ENCODE data around the gene KCNN4.

DNA sequence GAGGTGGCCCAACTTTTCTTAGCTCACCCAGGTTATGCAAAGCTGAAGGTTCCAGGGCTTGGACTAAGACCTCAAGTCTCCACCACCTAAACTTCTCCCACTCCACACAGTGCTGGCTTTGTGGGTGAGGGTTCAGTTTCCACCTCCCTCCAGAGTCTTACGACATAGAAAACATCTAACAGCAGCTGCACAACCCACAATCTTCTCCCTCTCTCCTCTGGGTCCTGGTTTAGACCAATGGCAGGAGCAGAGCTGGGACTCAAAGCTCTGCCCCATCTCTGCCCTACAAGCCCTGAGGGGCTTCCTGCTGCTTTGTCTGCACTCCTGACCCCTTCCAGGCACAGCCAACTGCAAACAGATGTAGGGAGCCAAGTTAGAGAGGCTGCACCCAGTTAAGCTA, 48.9 kb downstream of the KCNN4 start:
- TF ChIP-seq, protein P1, sequence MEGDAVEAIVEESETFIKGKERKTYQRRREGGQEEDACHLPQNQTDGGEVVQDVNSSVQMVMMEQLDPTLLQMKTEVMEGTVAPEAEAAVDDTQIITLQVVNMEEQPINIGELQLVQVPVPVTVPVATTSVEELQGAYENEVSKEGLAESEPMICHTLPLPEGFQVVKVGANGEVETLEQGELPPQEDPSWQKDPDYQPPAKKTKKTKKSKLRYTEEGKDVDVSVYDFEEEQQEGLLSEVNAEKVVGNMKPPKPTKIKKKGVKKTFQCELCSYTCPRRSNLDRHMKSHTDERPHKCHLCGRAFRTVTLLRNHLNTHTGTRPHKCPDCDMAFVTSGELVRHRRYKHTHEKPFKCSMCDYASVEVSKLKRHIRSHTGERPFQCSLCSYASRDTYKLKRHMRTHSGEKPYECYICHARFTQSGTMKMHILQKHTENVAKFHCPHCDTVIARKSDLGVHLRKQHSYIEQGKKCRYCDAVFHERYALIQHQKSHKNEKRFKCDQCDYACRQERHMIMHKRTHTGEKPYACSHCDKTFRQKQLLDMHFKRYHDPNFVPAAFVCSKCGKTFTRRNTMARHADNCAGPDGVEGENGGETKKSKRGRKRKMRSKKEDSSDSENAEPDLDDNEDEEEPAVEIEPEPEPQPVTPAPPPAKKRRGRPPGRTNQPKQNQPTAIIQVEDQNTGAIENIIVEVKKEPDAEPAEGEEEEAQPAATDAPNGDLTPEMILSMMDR (IDR thresholded peaks at IDR 0.05; ENCODE audit: borderline replicate concordance, extremely low read depth, low read length, poor library complexity, severe bottlenecking), result no peak
- TF ChIP-seq EZH2 (IDR thresholded peaks at IDR 0.05; ENCODE audit: borderline replicate concordance, low read depth, low read length, severe bottlenecking), result no peak

Data from DND-41 (cell line).